Globus pallidus (tissue), 1 donor: ENCODE results near the gene MEAF6.

Experiments used
- DNase-seq: peaks from one replicate; pipeline ENCODE4 v3.0.0-alpha.2; 2015; ENCODE audit warnings: low spot score

MEAF6 gene

GRCh38 chr1:37473431-37474045 lies 41.0 kb downstream of the MEAF6 start:
- peak; percentile 33 for DNase-seq

DNA sequence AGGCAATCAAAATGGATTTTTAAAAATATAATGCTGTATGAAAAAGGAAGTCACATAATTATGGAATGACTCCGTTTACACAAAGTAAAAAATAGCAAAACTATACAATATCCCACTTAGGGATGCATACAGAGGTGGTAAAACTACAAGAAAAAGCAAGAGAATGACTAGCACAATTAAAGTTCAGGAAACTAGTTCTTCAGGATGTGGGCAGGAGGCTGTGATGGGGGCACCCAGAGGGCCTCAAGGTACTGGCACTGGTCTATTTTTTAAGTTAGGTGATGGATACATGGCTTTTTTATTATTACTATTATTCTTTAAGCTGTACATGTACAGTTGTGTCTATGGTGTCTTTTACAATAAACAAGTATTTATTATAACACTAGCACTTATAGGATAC lies 41.6 kb downstream of the MEAF6 start:
- DNase-seq: no peak

DNA sequence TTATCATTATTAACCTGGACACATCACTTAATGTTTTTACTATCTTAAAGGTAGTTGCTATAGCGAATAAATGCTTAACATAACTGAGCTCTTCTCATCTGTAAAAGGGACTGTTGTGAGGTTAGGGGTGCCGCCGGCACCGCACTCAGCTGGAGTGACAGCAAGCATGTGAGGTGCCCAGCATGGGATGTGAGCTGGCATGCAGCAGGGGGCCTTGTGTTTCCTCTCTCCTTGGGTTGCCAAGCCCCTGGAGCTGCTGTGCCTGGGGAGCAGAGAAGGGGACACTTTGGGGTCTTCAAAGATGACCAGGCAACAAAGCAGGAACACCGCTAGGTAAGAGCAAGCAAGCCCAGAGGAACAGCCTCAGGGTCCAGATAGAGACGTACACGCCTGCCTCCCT lies 42.3 kb downstream of the MEAF6 start:
- peak; percentile 50 for DNase-seq

- peak; percentile 85 for DNase-seq
Observed at GRCh38 chr1:37471345-37472231, 43.0 kb downstream of the MEAF6 start.

DNA sequence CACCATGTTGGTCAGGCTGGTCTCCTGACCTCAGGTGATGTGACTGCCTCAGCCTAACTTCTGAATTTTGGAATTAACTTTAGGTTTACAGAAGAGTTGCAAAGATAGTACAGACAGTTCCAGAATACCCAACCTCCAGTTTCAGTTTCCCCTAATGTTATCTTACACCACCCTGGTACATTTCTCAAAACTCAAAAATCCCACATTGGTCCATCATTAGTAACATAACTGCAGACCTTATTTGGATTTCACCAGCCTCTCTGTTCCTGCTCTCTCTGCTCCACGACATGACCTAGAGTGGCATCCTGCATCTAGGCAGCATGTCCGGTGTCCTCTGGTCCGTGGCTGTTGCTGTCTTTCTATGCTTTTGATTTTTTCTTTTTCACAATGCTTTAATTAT lies 45.2 kb downstream of the MEAF6 start:
- DNase-seq: no peak

GRCh38 chr1:37468037-37468436 lies 46.5 kb downstream of the MEAF6 start:
- no peak for DNase-seq

DNA sequence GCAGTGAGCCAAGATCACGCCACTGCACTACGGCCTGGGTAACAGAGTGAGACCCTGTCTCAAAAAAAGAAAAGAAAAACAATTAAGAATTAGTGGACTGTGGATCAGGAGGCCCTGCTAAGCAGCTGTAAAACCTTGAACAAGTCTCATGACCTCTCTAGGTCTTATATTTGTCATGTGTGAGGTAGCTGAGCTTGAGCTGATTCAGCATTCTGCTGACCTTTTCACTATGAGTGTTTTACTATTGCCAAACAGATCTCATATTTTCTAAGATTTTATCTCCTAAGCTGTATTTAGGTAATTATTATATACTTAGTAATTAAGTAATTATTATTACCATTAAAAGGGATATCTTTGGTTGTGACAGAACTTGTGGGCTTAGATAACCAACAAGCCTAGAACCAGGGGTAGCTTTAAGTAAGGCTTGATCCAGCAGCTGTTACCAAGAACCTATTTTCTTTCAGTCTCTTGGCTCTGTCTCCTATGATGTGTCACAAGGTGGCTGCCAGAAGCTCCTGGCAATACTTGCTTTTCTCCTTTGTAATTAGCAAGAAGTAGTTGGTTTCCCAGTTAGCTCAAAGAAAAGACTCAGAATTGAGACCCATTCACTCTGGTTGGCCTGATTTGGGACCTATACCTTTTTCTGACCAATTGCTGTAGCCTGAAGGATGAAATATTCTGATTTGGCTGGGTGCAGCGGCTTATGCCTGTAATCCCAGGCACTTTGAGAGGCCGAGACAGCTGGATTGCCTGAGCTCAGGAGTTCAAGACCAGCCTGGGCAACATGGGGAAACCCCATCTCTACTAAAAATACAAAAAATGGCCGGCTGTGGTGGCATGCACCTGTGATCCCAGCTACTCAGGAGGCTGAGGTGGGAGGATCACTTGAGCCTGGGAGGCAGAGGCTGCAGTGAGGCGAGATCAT lies 48.7 kb downstream of the MEAF6 start:
- no peak for DNase-seq

DNA sequence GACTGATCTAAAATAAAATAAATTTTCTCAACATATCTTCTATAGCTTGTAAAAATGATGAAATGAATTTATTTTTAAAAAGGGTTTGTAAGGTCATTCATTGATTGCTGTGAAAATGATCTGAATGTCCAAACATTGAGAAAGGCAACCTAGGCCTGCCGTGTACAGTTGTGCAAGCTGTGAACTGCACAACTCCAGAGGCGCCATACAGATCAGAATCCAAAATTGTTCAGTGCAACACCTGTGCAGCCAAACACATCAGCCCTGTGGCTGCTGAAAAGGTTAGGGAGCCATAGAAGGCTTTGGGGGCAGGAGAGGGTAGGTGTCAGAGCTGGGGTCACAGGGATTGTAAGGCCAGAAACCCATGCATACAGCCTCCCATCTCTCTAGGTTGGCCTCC lies 50.1 kb downstream of the MEAF6 start:
- no peak for DNase-seq

- DNase-seq: no peak
Observed at GRCh38 chr1:37461698-37462436, 52.7 kb downstream of the MEAF6 start.

GRCh38 chr1:37458551-37458950 lies 56.0 kb downstream of the MEAF6 start:
- DNase-seq: no peak

- no peak for DNase-seq
Observed at GRCh38 chr1:37456614-37457013, 58.0 kb downstream of the MEAF6 start.

GRCh38 chr1:37455516-37455915 lies 59.0 kb downstream of the MEAF6 start:
- no peak for DNase-seq

GRCh38 chr1:37453647-37454046 lies 60.9 kb downstream of the MEAF6 start:
- no peak for DNase-seq

DNA sequence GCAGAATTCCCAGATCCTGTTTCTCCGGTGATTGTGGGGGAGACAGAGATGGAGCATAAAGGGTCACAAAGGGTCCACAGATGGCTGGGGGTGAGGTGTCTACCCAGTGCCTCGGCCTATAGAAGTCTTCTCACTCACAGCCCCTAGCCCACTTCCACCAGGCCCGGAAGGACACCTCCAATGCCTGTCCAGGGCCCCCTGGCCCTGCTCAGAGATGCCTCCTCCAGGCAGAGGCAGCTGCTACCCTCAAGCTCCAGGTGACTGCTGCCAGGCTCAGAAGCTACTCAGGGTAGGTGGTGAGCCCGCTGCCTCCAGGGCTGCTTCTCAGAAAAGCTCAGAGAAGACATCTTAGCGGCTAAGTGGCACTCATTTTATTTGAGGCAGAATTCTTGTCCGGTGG lies 62.1 kb downstream of the MEAF6 start:
- DNase-seq: no peak

DNA sequence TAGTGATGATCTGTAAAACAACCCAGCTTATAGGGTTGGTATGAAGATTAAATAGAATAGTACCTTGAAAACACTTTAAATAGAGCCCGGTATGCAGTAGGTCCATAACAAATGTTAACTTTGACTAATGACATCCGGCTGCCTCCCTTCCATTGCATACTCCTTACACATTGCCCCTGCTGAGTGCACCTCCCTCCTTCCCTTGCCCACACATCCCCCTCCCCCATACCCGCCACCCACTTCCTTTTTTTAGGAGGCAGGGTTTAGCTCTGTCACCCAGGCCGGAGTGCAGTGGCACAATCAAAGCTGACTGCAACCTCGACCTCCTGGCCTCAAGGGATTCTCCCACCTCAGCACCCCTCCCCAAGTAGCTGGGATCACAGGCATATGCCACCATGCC lies 64.6 kb downstream of the MEAF6 start:
- no peak for DNase-seq

- no peak for DNase-seq
Observed at GRCh38 chr1:37448691-37449417, 65.7 kb downstream of the MEAF6 start.

- no peak for DNase-seq
Observed at GRCh38 chr1:37448185-37448584, 66.4 kb downstream of the MEAF6 start.

- no peak for DNase-seq
Observed at GRCh38 chr1:37446874-37447273, 67.7 kb downstream of the MEAF6 start.

DNA sequence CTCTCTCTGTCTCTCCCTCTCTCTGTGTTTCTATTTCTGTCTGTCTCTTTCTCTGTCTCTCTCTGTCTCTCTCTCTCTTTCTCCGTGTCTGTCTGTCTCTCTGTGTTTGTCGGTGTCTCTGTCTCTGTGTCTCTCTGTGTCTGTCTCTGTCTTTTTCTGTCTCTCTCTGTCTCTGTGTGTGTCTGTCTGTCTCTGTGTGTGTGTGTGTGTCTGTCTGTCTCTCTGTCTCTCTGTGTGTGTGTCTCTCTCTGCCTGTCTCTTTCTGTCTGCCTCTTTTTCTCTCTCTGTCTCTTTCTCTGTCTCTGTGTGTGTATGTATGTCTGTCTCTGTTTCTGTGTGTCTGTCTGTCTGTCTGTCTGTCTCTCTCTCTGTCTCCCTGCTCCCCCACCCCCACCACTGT lies 71.9 kb downstream of the MEAF6 start:
- DNase-seq: no peak
